HG03432 (cell line): ENCODE results near the gene KRTAP12-4.
"Not testable (repeated sequence)": the region's sequence is repeated elsewhere in the genome, so short reads cannot be mapped to it uniquely, and the experiment has no call there.

Source experiments
- ATAC-seq: cut with Tn5 transposase; IDR thresholded peaks from one replicate; pipeline ENCODE4 v1.9.1; 2021; ENCODE audit warnings: mild to moderate bottlenecking, moderate library complexity; ENCODE audit not compliant: unreplicated experiment

The KRTAP12-4 gene

GRCh38 chr21:44613386-44614155 lies 40.9 kb downstream of the KRTAP12-4 start:
- ATAC-seq, result no peak

DNA sequence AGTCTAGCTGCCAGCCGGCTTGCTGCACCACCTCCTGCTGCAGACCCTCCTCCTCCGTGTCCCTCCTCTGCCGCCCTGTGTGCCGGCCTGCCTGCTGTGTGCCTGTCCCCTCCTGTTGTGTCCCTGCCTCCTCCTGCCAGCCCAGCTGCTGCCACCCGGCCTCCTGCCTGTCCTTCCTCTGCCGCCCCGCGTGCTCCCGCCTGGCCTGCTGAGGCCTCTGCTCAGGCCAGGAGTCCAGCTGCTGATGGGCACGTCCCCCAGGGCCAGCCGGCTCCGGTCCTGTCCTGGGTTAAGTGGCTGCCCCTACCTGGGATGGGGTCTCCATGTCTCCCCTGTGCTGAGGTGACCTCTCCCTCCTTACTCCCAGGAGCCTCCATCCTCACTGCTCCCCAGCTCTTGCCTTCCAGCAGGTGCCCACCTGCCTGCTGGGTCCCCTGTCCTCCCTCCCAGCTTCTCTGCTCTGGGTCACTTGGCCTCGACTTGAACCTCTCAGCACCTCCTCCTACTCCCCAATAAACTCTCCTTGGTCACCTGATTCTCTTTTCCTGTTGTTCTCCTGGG lies 41.7 kb downstream of the KRTAP12-4 start:
- no peak for ATAC-seq

GRCh38 chr21:44612029-44612486 lies 42.4 kb downstream of the KRTAP12-4 start, which contains the start of gene KRTAP10-8:
TSS of gene KRTAP10-8 (plus strand) at chr21:44612079. CDS start at chr21:44612101, 22 bp downstream.
- ATAC-seq, result no peak

- no peak for ATAC-seq
These were observed 42.9 kb downstream of the KRTAP12-4 start for GRCh38 chr21:44611551-44611950.

DNA sequence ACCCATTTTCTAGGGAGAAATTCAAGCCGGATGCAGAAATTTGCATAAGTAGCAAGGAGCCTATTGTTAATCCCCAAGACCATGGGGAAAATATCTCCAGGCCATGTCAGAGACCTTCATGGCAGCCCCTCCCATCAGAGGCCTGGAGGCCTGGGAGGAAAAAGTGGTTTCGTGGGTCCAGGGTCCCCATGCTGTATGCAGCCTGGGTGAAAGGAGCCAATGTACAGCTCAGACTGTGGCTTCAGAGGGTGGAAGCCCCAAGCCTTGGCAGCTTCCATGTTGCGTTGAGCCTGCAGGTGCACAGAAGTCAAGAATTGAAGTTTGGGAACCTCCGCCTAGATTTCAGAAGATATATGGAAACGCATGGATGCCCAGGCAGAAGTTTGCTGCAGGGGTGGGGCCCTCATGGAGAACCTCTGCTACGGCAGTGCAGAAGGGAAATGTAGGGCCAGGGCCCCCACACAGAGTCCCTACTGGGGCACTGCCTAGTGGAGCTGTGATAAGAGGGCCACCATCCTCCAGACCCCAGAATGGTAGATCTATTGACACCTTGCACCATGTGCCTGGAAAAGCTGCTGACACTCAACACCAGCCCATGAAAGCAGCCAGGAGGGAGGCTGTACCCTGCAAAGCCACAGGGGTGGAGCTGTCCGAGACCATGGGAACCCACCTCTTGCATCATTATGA lies 44.2 kb downstream of the KRTAP12-4 start:
- ATAC-seq, result not testable (repeated sequence)

DNA sequence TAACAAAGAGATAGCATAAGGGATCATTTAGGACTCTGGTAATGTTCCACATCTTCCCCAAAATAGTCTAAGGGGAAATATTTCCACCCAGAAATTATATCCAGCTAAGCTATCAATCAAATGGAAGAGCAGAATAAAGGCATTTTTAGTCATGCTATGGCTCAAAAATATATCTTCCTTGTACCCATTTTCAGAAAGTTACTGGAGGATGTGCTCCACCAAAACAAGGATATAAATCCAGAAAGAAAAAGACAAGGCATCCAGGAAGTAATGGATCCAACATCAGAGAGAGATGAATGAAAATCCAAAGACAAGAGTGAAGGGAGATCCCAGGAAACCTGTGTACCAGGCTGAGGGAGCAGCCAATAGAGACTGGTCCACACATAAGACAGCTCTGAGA lies 45.3 kb downstream of the KRTAP12-4 start:
- no peak for ATAC-seq

GRCh38 chr21:44606495-44606894 lies 48.0 kb downstream of the KRTAP12-4 start:
- no peak for ATAC-seq
